Measurements from ENCODE around the gene SETDB1. TPM values are rescaled to one million over a fixed set of nuclear protein-coding genes. Genes with fewer than 3 reads are reported as not detected.

The SETDB1 gene
- total RNA-seq, 1 donor from 2014 or later, result 79.5 TPM

DNA sequence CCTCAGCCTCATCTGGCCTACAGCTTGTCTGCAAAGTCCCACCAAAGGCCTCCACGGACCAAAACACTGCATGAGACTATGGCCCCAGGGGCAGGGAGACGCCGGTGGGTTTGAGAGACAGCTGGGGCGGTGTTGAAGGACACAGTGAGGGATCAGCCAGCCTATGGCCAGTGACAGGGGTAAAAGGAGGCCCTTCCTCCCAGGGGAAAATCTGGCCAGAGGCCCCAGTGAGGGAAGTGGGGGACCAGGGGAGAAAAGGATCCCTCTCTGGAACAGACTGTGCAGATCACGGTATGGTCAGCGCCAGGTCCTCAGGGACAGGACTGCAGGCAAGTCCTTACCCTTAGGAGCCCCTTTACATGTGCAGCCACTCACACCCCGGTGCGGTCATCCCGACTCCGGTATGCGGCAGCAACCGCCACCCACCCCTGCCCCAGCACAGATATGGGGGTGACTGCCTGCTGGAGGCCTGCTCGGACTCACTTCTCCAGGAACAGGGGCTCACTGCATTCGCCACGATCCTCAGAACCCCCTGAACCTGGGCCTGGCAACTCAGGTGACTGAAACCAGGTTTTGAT is 47.2 kb downstream of the SETDB1 start:
- H3K4me2 ChIP-seq, result peak overlapping the region; percentile 97
- TF ChIP-seq EZH2phosphoT487 (IDR thresholded peaks at IDR 0.05) (no peak), EZH2 (IDR thresholded peaks at IDR 0.05) (no peak)
- TF ChIP-seq, protein P1, sequence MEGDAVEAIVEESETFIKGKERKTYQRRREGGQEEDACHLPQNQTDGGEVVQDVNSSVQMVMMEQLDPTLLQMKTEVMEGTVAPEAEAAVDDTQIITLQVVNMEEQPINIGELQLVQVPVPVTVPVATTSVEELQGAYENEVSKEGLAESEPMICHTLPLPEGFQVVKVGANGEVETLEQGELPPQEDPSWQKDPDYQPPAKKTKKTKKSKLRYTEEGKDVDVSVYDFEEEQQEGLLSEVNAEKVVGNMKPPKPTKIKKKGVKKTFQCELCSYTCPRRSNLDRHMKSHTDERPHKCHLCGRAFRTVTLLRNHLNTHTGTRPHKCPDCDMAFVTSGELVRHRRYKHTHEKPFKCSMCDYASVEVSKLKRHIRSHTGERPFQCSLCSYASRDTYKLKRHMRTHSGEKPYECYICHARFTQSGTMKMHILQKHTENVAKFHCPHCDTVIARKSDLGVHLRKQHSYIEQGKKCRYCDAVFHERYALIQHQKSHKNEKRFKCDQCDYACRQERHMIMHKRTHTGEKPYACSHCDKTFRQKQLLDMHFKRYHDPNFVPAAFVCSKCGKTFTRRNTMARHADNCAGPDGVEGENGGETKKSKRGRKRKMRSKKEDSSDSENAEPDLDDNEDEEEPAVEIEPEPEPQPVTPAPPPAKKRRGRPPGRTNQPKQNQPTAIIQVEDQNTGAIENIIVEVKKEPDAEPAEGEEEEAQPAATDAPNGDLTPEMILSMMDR (IDR thresholded peaks at IDR 0.05), result no peak
- H3K9me3 ChIP-seq (ENCODE audit: low read depth), result no peaks in the 10 kb centered on the region
- H3F3A ChIP-seq (ENCODE audit: low read depth), result peaks cover 42% of the 10 kb centered on the region
- H3K27me3 ChIP-seq, result peaks cover 11% of the 10 kb centered on the region
- no peak overlapping the region for H3K27ac ChIP-seq
- Mint-ChIP-seq H3K4me1 (peaks cover 44% of the 10 kb centered on the region), H3K36me3 (peaks cover 5% of the 10 kb centered on the region), H3K4me3 (peak overlapping the region; percentile 90), H3K27ac (no peak overlapping the region), H3K27me3 (ENCODE audit: insufficient read depth, low read depth) (peaks cover 5% of the 10 kb centered on the region), H3K9me3 (no peaks in the 10 kb centered on the region)
- peak overlapping the region; percentile 54 for H3K9ac ChIP-seq
- peaks cover 73% of the 10 kb centered on the region for H3K79me2 ChIP-seq (ENCODE audit: low read depth)
- peak; percentile 26 for DNase-seq (ENCODE audit: low spot score)
- H3K4me1 ChIP-seq, result peaks cover 41% of the 10 kb centered on the region
- peaks cover 54% of the 10 kb centered on the region for H4K20me1 ChIP-seq (ENCODE audit: low read depth)
- no peak overlapping the region for H2AFZ ChIP-seq (replicated peaks)
- peak overlapping the region; percentile 95 for H3K4me3 ChIP-seq
- no peaks in the 10 kb centered on the region for H3K36me3 ChIP-seq

DNA sequence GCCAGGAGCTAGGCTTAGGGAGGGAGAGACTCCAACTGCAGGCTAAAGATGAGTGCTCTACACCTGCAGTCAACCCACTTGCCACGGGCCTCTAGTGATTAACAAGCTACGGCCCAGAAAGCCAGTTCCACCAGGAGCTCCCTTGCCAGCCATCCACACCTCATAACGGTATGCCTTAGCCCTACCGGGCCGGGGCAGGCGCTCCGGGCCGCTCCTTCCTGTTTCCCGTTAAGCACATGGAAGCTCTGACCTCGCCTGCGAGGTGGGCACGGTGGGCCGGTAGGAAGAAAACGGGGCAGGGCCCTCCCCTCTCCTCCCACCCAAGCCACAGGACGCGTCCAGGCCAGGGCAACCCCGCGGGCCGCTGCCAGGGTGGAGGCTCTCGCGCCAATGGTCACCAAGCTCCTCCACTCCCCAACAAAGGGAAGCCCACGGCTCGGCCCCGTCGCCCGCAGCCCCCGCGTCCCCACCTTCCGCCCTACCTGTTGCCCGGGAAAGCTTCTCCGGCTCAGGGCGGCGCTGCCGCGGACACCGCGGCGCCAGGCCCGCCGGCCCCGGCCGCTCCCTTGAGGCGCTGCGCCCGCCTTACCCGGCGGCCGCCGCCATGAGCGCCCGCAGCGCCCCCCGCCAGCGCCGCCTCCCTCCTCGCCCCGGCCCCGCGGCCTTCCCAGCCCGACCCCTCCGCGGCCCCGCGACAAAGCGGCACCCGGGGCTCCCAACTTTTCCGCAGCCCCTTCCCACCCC is 47.8 kb downstream of the SETDB1 start:
- H2AFZ ChIP-seq (replicated peaks), result no peak overlapping the region
- peak; percentile 75 for DNase-seq (ENCODE audit: low spot score)

DNA sequence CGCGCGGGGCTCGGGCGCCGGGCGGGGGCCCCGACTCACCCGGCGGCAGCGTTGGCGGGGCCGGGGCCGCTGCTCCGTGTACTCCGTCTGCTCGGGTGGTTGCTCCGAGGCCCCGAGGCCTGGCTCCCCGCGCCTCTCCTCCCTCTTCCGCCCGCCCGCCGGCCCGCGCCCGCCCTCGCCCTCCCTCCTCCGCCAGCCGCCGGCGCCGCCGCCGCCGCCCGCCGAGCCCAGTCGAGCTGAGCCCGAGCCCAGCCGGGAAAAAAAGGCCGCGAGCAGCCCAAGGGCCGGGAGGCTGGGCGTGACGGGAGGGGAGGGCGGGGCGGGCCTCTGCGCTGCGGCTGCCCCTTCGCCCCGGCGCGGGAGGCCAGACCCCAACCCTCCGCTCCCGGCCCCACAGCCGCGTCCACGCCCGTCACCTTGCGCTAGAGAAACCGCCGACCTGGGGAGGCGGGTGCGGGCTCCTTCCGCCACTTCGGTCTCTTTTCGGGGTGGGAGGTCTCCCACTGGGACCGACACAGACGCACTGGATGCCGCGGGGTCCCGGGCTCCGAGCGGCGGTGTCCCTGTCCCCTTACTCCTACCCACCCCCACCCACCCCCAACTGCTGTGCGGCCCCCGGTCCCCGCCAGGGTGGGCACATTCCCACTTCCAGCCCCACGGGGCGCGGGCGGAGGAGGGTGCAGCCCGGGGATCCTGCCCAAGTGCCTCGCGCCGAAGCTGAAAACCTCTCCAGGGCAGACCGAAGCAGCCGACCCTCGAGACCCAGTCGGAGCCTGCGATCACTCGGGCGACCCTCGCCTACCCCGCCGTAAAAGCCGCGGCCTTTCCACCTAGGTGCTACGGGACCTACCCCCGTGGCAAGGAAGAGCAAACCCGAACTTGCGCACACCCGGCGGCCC is 48.7 kb downstream of the SETDB1 start, which contains the start of gene CERS2:
CERS2 (minus strand) TSS at position 256 of the 899 bp plus-strand sequence. CDS start 5,745 bp downstream, outside the sequence.
- H2AFZ ChIP-seq (replicated peaks), result peak within 1 kb of the TSS; percentile 86
- H3K4me1 ChIP-seq, result peaks cover 46% of the 10 kb centered on the region
- H3K4me1 Mint-ChIP-seq, result peaks cover 47% of the 10 kb centered on the region
- TF ChIP-seq, protein P1 (IDR thresholded peaks at IDR 0.05), result no peak
- TF ChIP-seq EZH2 (IDR thresholded peaks at IDR 0.05), result no peak
- TF ChIP-seq EZH2phosphoT487 (IDR thresholded peaks at IDR 0.05), result no peak
- H3K27me3 ChIP-seq, result peaks cover 11% of the 10 kb centered on the region
- H3F3A ChIP-seq (ENCODE audit: low read depth), result peaks cover 47% of the 10 kb centered on the region
- H3K9ac ChIP-seq, result peak within 1 kb of the TSS; percentile 66
- H3K4me3 ChIP-seq, result peak within 1 kb of the TSS; percentile 95
- H3K79me2 ChIP-seq (ENCODE audit: low read depth), result peaks cover 58% of the 10 kb centered on the region
- DNase-seq (ENCODE audit: low spot score), result peak; percentile 94
- peak within 1 kb of the TSS; percentile 97 for H3K27ac Mint-ChIP-seq
- H3K36me3 Mint-ChIP-seq, result no peaks in the 10 kb centered on the region
- no peaks in the 10 kb centered on the region for H3K9me3 ChIP-seq (ENCODE audit: low read depth)
- peak within 1 kb of the TSS; percentile 80 for H3K27ac ChIP-seq
- no peaks in the 10 kb centered on the region for H3K9me3 Mint-ChIP-seq
- H4K20me1 ChIP-seq (ENCODE audit: low read depth), result peaks cover 39% of the 10 kb centered on the region
- H3K36me3 ChIP-seq, result no peaks in the 10 kb centered on the region
- peaks cover 5% of the 10 kb centered on the region for H3K27me3 Mint-ChIP-seq (ENCODE audit: insufficient read depth, low read depth)
- peak within 1 kb of the TSS; percentile 97 for H3K4me2 ChIP-seq
- H3K4me3 Mint-ChIP-seq, result peak within 1 kb of the TSS; percentile 90

More for the DNA sequence above, 47.8 kb downstream of the SETDB1 start:
- Mint-ChIP-seq H3K4me1 (peaks cover 47% of the 10 kb centered on the region), H3K27me3 (ENCODE audit: insufficient read depth, low read depth) (peaks cover 5% of the 10 kb centered on the region), H3K36me3 (no peaks in the 10 kb centered on the region), H3K9me3 (no peaks in the 10 kb centered on the region), H3K4me3 (peak overlapping the region; percentile 90), H3K27ac (no peak overlapping the region)
- peak overlapping the region; percentile 97 for H3K4me2 ChIP-seq
- peaks cover 11% of the 10 kb centered on the region for H3K27me3 ChIP-seq
- peak overlapping the region; percentile 95 for H3K4me3 ChIP-seq
- TF ChIP-seq EZH2 (IDR thresholded peaks at IDR 0.05) (no peak), EZH2phosphoT487 (IDR thresholded peaks at IDR 0.05) (no peak)
- TF ChIP-seq, protein P1 (IDR thresholded peaks at IDR 0.05), result no peak
- H3K9ac ChIP-seq, result peak overlapping the region; percentile 66
- H4K20me1 ChIP-seq (ENCODE audit: low read depth), result peaks cover 48% of the 10 kb centered on the region
- H3K79me2 ChIP-seq (ENCODE audit: low read depth), result peaks cover 66% of the 10 kb centered on the region
- H3K4me1 ChIP-seq, result peaks cover 42% of the 10 kb centered on the region
- no peaks in the 10 kb centered on the region for H3K9me3 ChIP-seq (ENCODE audit: low read depth)
- H3K27ac ChIP-seq, result peak overlapping the region; percentile 80
- peaks cover 44% of the 10 kb centered on the region for H3F3A ChIP-seq (ENCODE audit: low read depth)
- no peaks in the 10 kb centered on the region for H3K36me3 ChIP-seq

Measured in neural progenitor cell (in vitro differentiated cells).